NCI-H1092 treated with DMSO at 0.1 percent for 48 hours (cell line): ENCODE measurements around the gene CCM2.
"Not testable (repeated sequence)": the region's sequence is repeated elsewhere in the genome, so short reads cannot be mapped to it uniquely, and the experiment has no call there.

Experiments used
- DNase-seq: peaks from one replicate; lab custom pipeline; 2025; lab: John Stamatoyannopoulos, UW

The CCM2 gene

DNA sequence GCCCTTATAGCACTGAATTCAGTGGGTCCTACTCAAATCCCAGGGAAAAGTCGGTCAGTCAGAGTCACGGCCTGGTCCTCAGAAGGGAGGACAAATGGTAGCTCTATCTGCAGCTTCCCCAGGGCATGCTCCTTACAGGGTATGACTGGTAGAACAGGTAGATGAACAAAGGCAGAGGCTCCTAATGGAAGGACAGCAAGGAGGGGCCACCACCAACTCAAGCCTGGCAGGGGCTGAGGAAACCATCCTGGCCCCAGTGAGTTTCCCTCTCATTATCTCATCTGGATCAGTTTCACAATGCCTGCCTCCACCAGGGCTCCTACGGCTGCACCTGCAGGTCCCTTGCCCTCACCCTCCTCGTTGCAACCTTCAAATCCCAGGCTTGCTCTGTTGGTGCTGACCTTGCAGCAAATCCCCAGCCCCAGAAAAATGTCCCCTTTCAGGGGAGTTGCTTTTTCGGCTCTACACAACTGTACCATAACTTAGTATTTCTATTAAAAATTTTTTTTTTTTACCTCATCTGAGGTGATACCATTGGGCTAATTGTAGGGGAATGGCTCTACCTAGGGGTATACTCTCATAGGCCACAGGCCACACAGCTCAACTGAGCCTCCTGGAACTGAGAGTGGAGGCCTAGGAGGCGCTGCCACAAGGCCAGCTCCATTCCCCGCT is 18.8 kb upstream of the CCM2 start:
- DNase-seq, result no peak

DNA sequence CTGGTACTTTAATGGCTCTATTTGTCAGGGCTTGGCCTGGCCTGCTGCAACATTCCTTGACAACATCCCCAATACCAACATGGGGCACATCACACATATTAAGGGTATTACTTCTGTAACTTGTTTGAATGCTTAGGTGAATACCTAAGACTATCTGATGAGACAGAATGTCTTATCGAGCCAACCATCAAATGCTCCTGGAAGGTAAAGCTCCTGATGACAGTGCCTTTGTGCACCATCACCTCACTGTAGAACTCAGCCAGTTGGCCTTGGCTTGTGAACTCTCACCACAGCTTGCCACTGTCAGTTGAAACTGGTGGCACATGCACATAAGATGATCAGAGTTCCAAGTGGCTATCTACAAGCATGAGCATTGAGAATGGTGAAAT is 17.5 kb upstream of the CCM2 start:
- no peak for DNase-seq

DNA sequence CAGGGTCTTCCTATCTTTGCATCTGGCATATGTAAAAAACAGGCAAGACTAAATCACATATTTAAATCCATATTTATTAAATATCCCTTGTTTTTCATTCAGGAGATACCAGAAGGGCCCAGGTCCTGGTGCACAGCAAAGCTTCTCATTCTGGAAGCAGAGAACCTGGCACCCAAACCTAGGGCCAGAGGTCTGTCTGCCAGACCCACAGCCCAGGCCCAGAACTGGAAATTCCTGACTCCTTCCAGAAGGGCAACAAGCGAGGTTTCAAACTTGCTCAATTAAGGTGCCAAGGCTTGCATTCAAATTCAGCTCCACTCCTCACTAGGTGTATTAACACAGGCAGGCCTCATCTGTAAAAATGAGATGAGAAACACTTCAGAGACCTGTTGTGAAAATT is 17.0 kb upstream of the CCM2 start:
- DNase-seq, result no peak

DNA sequence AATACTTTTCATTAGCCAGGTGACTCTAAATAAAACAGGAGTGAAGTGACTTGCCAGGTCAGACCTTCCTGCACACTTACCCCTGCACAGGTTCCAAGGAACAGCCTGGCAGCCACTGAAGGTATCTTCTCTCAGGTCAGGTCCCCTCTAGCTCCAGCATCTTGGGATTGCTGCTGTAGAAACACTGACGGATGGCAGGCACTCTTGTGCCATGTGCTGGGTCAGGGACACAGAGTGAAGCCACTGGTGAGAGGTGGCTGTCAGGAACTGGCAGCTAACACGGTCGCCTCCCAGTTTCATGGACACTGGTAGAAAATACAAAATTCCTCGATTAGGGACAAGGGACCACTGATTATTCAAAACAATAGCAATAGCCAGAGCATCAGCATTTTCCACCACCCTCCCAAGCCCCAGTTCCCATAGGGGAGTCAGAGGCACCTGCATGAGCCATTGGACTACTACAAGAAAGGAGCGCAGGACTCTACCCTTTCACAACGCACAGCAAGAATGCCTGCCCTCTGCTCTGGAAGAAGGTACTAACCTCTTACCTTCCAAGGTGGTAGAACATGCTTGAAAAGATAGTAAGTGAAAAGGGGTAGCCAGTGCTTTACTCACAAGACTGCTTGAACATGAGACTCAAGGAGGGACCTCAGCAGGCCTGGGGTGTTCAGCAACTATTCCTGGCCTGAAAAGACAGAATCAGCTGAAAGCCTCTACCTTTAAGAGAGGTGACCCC is 16.1 kb upstream of the CCM2 start:
- no peak for DNase-seq

DNA sequence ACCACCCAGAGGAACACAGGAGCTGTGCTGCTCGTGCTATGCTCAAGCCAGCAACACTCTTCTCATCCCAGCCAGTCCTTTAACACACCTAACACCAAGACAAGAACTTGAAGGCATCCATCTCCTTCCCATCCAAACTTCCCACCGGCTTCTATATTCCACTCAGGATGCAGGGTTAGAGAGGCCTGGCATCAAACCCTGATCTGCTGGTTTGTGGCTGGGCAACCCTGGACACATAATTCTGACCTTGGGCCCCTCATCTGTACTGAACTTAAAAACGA is 15.6 kb upstream of the CCM2 start:
- DNase-seq, result no peak

DNA sequence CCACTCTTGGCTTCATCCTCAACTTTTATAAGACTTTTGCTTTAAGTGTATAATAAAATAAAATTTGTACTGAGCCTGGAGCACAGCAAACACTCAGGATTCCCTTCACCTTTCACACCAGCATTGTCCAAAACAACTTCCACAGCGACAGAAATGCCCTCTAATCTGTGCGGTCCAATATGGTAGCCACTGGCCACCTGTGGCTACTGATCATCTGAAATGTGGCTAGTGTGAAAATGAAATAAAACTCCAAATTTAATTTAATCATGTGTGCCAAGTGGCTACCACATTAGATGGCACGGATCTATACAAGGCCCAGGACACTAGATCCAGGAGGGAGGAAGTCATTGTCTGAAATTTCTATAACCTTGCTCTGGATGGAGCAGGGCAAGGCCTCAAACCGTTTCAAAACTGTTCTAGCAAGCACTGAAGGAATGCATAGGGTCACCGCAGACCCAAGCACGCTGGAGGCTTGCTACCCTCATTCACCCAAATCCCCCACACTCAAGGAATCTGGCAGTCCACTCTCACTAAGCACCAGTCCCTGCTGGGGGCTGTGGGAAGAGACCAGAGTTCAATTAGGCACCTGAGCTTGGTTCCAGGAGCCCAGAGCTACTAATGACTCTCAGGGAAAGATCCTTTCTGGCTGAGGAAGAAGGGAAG is 14.8 kb upstream of the CCM2 start:
- DNase-seq, result no peak

DNA sequence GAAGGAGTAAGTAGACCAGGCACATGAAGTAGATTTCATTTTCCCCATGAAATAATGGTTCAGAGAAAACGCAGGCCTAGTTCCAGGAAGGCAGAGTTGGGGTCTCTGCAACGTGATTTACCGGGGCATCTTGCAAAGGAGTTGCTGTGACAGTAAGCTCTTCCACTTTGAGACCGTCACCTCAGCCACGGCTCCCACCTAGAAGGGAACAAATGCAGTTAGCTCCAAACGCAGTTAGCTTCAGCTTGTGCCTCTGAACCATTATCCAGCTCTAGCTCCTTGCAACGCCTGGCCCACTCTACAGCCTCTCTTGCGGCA is 14.1 kb upstream of the CCM2 start:
- DNase-seq, result no peak

DNA sequence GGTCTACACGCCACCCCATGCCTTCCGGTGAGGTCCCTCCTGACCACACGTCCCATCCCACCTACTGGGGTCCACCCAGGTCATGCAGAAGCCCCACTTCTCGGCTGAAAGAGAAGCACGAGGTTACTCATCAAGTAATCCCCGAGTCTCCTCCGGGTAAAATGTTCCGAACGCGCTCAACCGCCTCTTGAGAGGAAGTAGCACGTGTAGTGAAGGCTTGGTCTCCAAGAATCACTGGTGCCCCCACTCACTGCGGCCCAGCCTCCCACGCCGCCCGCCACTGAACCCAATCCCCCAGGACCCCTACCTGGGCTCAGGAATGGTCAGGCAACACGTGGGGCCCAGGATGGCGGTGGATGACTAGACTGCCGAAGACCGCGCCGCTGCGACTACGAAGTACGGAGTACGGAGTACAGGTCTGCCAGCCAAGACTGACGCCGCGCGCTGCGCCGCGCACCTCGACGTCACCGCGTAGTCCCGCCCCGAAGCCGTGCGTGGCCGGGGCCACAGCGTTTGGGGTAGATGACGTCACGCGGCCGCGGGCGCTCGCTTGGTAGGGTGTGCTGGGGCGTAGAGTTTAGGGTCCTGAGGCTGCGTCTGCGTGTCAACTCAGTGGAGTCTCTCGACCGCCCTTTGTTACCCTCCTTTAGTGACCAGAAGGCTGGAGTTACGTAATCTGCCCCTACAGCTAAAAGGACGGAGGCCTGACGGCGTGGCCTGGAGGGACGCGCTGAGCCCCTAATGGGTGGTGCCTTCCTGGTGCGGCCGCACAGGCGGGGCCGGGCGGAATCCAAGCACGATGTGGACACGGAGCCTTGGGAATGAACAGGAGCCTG is 13.6 kb upstream of the CCM2 start:
- DNase-seq, result peak; percentile 95

DNA sequence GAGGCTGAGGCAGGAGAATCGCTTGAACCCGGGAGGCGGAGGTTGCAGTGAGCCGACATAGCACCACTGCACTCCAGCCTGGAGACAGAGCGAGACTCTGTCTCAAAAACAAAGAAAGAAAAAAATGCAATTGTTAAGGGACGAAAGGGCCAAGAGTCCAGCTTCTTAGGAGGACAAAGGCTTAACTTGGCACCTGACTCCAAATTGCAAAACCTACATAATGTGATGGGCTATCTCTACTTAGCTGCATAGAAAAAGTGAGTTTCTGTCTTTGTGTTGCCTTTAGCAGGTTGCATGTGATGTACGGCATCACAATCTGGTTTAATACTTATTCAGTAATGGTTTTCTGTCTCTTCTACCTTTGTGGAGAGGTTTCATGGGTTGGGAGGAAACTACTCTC is 12.5 kb upstream of the CCM2 start:
- no peak for DNase-seq

DNA sequence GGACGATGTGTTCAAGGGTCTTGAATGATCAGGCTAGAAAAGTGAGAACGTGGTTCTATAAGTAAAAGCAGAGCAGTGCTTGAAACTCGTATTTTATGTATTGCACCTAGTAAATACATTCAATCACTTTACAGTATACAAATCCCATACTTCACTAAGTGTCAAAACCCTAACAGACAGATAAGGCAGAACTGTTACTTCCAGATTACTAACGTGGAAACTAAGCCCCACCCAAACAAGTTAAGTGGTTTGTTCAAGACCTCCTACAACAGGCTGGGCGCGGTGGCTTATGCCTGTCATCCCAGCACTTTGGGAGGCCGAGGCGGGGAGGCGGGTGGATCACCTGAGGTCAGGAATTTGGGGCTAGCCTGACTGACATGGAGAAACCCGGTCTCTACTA is 12.0 kb upstream of the CCM2 start:
- DNase-seq, result no peak

DNA sequence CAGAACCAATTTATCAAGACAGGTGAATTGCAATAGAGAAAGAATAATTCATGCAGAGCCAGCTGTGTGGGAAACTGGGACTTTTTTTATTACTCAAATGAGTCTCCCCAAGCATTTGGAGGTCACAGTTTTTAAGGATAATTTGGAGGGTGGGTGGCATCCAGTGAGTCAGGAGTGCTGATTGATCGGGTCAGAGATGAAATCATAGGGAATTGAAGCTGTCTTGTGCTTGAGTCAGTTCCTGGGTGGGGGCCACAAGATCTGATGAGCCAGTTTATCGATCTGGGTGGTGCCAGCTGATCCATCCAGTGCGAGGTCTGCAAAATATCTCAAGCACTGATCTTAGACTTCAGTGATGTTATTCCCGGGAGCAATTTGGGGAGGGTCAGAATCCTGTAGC is 11.3 kb upstream of the CCM2 start:
- DNase-seq, result no peak

DNA sequence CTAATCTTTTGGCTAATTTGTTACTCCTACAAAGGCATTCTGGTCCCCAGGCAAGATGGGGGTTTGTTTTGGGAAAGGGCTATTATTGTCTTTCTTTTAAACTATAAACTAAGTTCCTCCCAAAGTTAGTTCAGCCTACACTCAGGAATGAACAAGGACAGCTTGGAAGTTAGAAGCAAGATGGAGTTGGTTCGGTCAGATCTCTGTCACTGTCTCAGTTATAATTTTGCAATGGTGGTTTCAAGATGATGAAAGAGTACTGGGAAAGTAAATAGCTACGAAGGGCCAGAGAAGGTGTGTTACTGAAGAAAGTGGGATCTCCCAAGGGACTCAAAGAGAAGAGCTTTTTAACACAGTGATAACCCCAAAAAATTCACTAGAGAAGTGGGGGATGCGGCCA is 10.9 kb upstream of the CCM2 start:
- no peak for DNase-seq

DNA sequence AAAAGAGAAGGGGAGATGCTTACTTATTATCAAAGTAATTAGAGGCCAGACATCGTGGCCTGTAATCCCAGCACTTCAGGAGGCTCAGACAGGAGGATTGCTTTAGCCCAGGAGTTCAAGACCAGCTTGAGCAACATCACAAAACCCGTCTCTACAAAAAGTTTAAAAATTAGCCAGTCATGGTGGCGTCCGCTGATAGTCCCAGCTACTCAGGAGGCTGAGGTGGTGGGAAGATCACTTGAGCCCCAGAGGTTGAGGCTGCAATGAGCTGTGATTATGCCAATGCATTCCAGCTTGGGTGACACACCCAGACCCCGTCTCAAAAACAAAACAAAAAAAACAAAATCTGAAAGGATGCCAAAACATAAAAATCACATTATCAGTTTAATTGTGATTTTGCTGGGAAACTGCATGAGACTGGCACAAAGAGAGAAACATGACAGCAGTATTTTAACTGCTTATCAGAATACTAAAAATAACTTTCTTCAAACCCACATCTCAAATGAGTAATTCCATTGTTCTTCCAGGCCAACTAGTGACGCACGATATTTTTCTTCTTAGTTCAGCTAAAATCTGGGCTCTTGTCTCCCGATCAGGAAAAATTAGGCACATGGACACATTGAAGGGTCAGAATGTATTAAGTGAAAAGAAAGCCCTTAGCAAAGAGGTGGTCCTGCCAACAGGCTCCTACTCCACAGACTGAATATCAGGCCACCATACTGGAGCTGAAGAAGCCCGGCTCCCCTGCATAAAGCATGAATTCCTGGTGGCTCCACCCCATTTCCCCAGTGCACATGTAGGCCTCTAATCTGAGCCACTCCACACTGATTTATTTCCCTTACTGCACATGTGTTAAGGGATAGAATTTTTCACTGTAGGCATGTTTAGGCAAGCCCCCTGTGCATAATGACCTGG is 9.6 kb upstream of the CCM2 start:
- no peak for DNase-seq

DNA sequence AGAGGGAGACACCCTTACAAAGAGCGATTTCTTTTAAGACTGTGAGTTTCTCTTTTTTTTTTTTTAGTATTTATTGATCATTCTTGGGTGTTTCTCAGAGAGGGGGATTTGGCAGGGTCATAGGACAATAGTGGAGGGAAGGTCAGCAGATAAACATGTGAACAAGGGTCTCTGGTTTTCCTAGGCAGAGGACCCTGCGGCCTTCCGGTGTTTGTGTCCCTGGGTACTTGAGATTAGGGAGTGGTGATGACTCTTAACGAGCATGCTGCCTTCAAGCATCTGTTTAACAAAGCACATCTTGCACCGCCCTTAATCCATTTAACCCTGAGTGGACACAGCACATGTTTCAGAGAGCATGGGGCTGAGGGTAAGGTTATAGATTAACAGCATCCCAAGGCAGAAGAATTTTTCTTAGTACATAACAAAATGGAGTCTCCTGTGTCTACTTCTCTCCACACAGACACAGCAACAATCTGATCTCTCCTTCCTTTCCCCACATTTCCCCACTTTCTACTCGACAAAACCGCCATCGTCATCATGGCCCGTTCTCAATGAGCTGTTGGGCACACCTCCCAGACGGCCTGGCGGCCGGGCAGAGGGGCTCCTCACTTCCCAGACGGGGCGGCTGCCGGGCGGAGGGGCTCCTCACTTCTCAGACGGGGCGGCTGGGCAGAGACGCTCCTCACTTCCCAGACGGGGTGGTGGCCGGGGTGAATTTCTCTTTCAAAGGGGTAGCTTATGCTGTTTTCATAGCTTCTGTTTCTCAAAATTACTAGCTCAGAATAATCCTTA is 7.8 kb upstream of the CCM2 start:
- DNase-seq, result not testable (repeated sequence)

DNA sequence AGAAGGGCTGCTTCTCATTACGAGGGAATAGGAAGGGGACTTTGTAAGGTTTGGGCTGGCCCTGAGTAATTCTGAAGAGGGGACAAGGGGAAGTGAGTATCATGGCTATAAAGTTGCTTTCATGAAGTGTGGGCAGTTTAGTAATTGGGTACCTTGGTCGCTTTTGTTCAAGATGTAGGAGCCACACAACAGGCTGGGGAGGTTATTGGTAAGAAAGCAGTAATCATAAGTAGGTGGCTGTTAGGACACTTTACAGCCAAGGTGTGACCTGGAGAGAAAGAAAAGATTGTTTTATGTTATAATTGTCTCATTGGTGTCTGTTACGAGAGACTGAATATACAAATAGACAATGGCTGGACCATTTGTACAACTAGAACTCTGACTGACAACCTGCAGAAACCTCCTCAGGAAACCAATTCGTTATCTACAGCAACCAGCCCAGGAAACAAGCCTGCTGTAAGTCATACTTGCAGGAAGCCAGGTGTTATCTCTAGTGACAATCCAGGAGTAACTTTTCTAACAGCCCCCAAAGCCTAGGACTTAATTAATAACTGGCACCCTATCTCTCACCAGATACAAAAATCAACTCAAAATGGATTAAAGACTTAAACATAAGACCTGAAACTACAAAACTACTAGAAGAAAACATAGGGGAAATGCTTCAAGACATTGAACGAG is 5.0 kb upstream of the CCM2 start:
- no peak for DNase-seq

DNA sequence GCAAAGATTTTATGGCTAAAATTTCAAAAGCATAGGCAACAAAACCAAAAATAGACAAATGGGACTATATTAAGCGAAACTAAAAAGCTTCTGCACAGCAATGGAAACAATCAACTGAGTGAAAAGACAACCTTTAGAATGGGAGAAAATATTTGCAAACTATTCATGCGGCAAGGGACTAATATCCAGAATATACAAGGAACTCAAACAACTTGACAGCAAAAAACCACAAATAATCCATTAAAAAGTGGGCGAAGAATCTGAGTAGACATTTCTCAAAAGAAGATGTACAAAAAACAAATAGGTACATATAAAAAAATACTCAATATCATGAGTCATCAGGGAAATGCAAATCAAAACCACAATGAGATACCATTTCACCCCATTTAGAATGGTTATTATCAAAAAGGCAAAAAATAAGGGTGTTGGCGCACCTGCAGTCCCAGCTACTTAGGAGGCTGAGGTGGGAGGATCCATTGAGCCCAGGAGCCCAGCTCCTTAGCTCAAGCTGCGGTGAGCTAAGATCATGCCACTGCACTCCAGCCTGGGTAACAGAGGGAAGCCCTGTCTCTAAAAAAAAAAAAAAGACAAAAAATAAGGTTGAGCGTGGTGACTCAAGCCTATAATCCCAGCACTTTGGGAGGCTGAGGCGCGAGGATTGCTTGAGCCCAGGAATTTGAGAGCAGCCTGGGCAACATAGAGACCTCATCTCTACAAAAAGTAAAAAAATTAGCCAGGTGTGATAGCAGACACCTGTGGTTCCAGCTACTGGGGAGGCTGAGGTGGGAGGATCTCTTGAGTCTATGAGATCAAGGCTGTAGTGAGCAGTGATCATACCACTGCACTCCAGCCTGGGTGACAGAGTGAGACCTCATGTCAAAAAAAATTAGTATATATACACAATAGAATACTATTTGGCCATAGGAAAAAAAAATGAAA is 4.2 kb upstream of the CCM2 start:
- DNase-seq, result no peak

DNA sequence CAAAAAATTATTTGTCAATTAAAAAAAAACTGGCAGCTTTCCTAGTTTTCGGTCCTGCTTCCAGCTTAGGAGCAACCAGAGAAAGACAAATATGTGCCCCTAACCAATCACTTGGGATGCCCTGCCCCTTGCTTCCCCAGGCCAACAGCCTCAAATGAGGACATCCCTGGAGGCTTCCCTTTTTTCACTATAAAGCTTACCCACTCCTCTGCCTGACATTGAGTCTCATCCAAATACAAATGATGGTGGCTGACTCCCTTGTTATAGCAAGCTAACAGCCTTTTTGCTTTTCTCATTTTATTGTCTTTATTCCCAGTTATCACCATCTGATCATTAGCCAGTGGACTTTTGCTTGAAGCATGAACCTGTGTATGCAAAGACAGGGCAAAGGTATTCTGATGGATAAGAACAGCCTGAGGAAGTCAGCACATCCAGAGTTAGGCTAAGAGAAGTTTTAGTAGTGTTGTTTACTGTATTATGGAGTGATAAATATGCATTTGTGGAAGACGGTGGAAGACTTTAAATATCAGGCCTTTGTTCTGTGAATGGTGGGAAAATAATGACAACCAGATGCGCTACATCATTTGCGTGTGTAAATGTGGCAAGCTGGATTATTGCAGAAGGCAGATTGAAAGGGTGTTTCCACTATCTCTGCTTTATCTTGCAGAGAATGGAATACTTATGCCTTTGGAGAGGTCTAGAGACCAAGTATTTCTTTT is 1.7 kb upstream of the CCM2 start:
- no peak for DNase-seq

DNA sequence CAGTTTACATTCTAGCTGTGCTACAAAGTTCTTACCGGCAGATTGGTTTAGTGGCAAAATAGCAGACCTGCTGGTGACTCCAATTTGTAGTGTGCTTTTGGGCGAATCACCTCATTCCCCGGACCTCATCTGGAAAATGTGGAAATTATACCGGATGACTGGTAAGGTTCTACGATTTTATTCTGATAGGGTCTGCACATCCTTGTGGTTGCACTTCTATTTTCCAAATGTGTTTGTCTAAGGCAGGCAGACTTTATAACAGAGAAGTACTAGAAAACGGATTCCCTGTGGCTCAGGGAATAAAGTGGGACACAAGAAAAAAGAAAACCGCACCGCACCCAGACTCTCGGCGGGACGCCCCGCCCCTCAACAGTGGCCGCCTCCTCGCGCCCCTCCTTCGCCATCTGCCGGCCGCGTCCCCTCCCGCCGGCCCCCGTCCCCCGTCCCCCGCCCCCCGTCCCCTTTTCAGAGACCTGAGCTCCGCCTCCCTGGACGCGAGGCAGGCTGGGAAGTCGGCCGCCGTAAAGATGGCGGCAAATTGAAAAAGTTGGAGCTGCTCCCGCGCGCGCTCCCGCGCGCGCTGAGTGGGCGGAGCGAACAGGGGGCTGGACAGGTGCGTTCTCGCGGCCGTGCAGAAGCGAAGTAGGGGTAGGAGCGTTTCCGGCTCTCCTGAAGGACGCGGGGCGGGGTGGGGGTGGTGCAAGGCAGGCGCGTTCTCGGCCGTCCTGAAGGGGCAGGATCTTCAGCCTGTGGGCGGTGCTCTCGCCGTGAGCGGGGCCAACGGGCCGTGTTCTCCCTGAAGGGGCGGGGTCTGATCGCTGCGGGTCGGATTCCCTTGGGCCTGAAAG is 532 bp upstream of the CCM2 start:
- DNase-seq, result peak; percentile 99
